HepG2 (cell line): ENCODE data around the gene FNDC3B. TPM values are rescaled to one million over a fixed set of nuclear protein-coding genes. Genes with fewer than 3 reads are reported as not detected.

ENCODE experiments used
- ELF3 ChIP-seq: IDR thresholded peaks from 2 replicates; pipeline ENCODE4 v1.6.1; 2016; ENCODE audit warnings: missing genetic modification reagents, missing compliant biosample characterization
- FOXC1 ChIP-seq: sonication (generic); formaldehyde crosslinking; IDR thresholded peaks from 2 replicates; pipeline ENCODE4 v1.8.0; 2022; ENCODE audit warnings: mild to moderate bottlenecking, missing genetic modification reagents, borderline replicate concordance
- NFE2 ChIP-seq: sonication (generic); formaldehyde crosslinking; IDR thresholded peaks from 2 replicates; pipeline ENCODE4 v1.4.0; 2020; ENCODE audit warnings: missing genetic modification reagents
- PAWR ChIP-seq: sonication (generic); formaldehyde crosslinking; IDR thresholded peaks from 2 replicates; pipeline ENCODE4 v1.4.0; 2020; ENCODE audit warnings: missing genetic modification reagents, mild to moderate bottlenecking, borderline replicate concordance
- RNF2 ChIP-seq: fragments of 450-650 bp; conservative IDR thresholded peaks from 2 replicates; pipeline ENCODE4 v1.6.1; 2016; ENCODE audit warnings: low read depth
- RXRB ChIP-seq: IDR thresholded peaks from 2 replicates; pipeline ENCODE4 v1.6.1; 2016; ENCODE audit warnings: borderline replicate concordance, missing genetic modification reagents, missing compliant biosample characterization
- TBP ChIP-seq: sonication (generic); formaldehyde crosslinking; IDR thresholded peaks from 2 replicates; pipeline ENCODE4 v1.5.0; 2020; ENCODE audit warnings: missing genetic modification reagents
- TOE1 ChIP-seq: sonication (generic); formaldehyde crosslinking; IDR thresholded peaks from 2 replicates; pipeline ENCODE4 v1.4.0; 2020; ENCODE audit warnings: mild to moderate bottlenecking, missing genetic modification reagents
- TSC22D2 ChIP-seq: sonication (generic); formaldehyde crosslinking; IDR thresholded peaks from 2 replicates; pipeline ENCODE4 v1.5.1; 2020; ENCODE audit warnings: missing genetic modification reagents, mild to moderate bottlenecking, borderline replicate concordance
- U2AF1 ChIP-seq: fragments of 200-400 bp; formaldehyde crosslinking; optimal IDR thresholded peaks from 2 replicates; pipeline ENCODE3; 2017; ENCODE audit warnings: mild to moderate bottlenecking, low read depth, low read length
- ZKSCAN5 ChIP-seq: sonication (generic); formaldehyde crosslinking; IDR thresholded peaks from 2 replicates; pipeline ENCODE4 v1.5.1; 2020; ENCODE audit warnings: mild to moderate bottlenecking, missing genetic modification reagents
- ZNF264 ChIP-seq: sonication (generic); formaldehyde crosslinking; IDR thresholded peaks from 2 replicates; pipeline ENCODE4 v1.4.0; 2020; ENCODE audit warnings: missing genetic modification reagents
- ZNF274 ChIP-seq: sonication (generic); formaldehyde crosslinking; IDR thresholded peaks from 2 replicates; pipeline ENCODE4 v1.5.1; 2020; ENCODE audit warnings: mild to moderate bottlenecking, missing genetic modification reagents
- ZNF33B ChIP-seq: sonication (generic); formaldehyde crosslinking; IDR thresholded peaks from 2 replicates; pipeline ENCODE4 v1.5.1; 2020; ENCODE audit warnings: mild to moderate bottlenecking, missing genetic modification reagents
- ZNF383 ChIP-seq: sonication (generic); formaldehyde crosslinking; IDR thresholded peaks from 2 replicates; pipeline ENCODE4 v1.4.0; 2020; ENCODE audit warnings: missing genetic modification reagents, mild to moderate bottlenecking, borderline replicate concordance
- ZNF44 ChIP-seq: sonication (generic); formaldehyde crosslinking; IDR thresholded peaks from 2 replicates; pipeline ENCODE4 v1.5.1; 2020; ENCODE audit warnings: mild to moderate bottlenecking, missing genetic modification reagents
- ZNF660 ChIP-seq: sonication (generic); formaldehyde crosslinking; IDR thresholded peaks from 2 replicates; pipeline ENCODE4 v1.5.1; 2020; ENCODE audit warnings: mild to moderate bottlenecking, low read depth, missing genetic modification reagents, borderline replicate concordance
- polyA plus RNA-seq, 8 experiments: library from polyadenylated mRNA; depleted of rRNA in 3 of 8; stranded (reverse) in 7 of 8; unstranded in 1 of 8; fragments of >200 nt; fragmentation: Illumina TruSeq in 4 of 8; extraction: Trizol in 4 of 8; gene quantifications; 2 replicates each; pipeline versions ENCODE4 v1.2.1 to v1.2.3, GENCODE V29; 2011 to 2016; ENCODE audit warnings: low read depth in 4 of 8, missing spikeins in 1 of 8, mixed read lengths in 1 of 8; ENCODE audit not compliant: insufficient read depth in 1 of 8
- total RNA-seq, 5 experiments: library from RNA; depleted of rRNA; stranded (reverse); fragments of >200 nt; fragmentation: Illumina TruSeq; extraction: Trizol; gene quantifications; 2 replicates each; pipeline ENCODE4 v1.2.3, GENCODE V29; 2016; ENCODE audit warnings: low read depth in 1 of 5
- TF ChIP-seq, protein P1 (sequence below): sonication (generic); formaldehyde crosslinking; IDR thresholded peaks from 2 replicates; pipeline ENCODE4 v1.5.0; 2020; ENCODE audit warnings: missing genetic modification reagents, mild to moderate bottlenecking, borderline replicate concordance
- TF ChIP-seq, protein P2 (sequence below): sonication (generic); formaldehyde crosslinking; IDR thresholded peaks from 2 replicates; pipeline ENCODE4 v1.5.0; 2020; ENCODE audit warnings: mild to moderate bottlenecking, missing genetic modification reagents
- TF ChIP-seq, protein P3 (sequence below): sonication (generic); formaldehyde crosslinking; IDR thresholded peaks from 2 replicates; pipeline ENCODE4 v1.4.0; 2020; ENCODE audit warnings: missing genetic modification reagents
- TF ChIP-seq, protein P4 (sequence below): sonication (generic); formaldehyde crosslinking; IDR thresholded peaks from 2 replicates; pipeline ENCODE4 v1.4.0; 2020; ENCODE audit warnings: missing genetic modification reagents; ENCODE audit errors: not compliant biosample characterization
- TF ChIP-seq, protein P5 (sequence below): sonication (generic); formaldehyde crosslinking; IDR thresholded peaks from 2 replicates; pipeline ENCODE4 v1.4.0; 2020; ENCODE audit warnings: low read depth, mild to moderate bottlenecking, missing genetic modification reagents

FNDC3B gene
- total and polyA plus RNA-seq, 2 of the 13 experiments (the other 11 are each of a cell fraction or from before 2014, with no cell fraction given), result 74.8 to 103 TPM

GRCh38 chr3:172129850-172130716 is 90.7 kb downstream of the FNDC3B start (continued):
- TF ChIP-seq TSC22D2 (no peak), FOXC1 (CRISPR knock-in tag) (no peak), TOE1 (no peak), ZNF33B (no peak), NFE2 (CRISPR knock-in tag) (no peak), TBP (CRISPR knock-in tag) (no peak), PAWR (no peak), ZNF383 (CRISPR knock-in tag) (no peak), RNF2 (no peak), ZKSCAN5 (CRISPR knock-in tag) (no peak), U2AF1 (no peak), ZNF44 (CRISPR knock-in tag) (no peak), ELF3 (no peak), ZNF274 (CRISPR knock-in tag) (no peak), ZNF660 (CRISPR knock-in tag) (no peak), RXRB (CRISPR knock-in tag) (peak; percentile 69), ZNF264 (CRISPR knock-in tag) (no peak)
- TF ChIP-seq, protein P1, sequence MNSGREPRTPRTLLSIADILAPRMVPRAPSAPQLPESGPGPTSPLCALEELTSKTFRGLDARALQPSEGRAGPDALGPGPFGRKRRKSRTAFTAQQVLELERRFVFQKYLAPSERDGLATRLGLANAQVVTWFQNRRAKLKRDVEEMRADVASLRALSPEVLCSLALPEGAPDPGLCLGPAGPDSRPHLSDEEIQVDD, result no peak
- TF ChIP-seq, protein P2, sequence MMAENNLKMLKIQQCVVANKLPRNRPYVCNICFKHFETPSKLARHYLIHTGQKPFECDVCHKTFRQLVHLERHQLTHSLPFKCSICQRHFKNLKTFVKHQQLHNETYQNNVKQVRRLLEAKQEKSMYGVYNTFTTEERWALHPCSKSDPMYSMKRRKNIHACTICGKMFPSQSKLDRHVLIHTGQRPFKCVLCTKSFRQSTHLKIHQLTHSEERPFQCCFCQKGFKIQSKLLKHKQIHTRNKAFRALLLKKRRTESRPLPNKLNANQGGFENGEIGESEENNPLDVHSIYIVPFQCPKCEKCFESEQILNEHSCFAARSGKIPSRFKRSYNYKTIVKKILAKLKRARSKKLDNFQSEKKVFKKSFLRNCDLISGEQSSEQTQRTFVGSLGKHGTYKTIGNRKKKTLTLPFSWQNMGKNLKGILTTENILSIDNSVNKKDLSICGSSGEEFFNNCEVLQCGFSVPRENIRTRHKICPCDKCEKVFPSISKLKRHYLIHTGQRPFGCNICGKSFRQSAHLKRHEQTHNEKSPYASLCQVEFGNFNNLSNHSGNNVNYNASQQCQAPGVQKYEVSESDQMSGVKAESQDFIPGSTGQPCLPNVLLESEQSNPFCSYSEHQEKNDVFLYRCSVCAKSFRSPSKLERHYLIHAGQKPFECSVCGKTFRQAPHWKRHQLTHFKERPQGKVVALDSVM (CRISPR knock-in tag), result peak; percentile 24; the same call in 1 of the 2 replicates
- TF ChIP-seq, protein P3, sequence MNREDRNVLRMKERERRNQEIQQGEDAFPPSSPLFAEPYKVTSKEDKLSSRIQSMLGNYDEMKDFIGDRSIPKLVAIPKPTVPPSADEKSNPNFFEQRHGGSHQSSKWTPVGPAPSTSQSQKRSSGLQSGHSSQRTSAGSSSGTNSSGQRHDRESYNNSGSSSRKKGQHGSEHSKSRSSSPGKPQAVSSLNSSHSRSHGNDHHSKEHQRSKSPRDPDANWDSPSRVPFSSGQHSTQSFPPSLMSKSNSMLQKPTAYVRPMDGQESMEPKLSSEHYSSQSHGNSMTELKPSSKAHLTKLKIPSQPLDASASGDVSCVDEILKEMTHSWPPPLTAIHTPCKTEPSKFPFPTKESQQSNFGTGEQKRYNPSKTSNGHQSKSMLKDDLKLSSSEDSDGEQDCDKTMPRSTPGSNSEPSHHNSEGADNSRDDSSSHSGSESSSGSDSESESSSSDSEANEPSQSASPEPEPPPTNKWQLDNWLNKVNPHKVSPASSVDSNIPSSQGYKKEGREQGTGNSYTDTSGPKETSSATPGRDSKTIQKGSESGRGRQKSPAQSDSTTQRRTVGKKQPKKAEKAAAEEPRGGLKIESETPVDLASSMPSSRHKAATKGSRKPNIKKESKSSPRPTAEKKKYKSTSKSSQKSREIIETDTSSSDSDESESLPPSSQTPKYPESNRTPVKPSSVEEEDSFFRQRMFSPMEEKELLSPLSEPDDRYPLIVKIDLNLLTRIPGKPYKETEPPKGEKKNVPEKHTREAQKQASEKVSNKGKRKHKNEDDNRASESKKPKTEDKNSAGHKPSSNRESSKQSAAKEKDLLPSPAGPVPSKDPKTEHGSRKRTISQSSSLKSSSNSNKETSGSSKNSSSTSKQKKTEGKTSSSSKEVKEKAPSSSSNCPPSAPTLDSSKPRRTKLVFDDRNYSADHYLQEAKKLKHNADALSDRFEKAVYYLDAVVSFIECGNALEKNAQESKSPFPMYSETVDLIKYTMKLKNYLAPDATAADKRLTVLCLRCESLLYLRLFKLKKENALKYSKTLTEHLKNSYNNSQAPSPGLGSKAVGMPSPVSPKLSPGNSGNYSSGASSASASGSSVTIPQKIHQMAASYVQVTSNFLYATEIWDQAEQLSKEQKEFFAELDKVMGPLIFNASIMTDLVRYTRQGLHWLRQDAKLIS, result no peak
- TF ChIP-seq, protein P4, sequence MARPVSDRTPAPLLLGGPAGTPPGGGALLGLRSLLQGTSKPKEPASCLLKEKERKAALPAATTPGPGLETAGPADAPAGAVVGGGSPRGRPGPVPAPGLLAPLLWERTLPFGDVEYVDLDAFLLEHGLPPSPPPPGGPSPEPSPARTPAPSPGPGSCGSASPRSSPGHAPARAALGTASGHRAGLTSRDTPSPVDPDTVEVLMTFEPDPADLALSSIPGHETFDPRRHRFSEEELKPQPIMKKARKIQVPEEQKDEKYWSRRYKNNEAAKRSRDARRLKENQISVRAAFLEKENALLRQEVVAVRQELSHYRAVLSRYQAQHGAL (CRISPR knock-in tag), result no peak
- TF ChIP-seq, protein P5, sequence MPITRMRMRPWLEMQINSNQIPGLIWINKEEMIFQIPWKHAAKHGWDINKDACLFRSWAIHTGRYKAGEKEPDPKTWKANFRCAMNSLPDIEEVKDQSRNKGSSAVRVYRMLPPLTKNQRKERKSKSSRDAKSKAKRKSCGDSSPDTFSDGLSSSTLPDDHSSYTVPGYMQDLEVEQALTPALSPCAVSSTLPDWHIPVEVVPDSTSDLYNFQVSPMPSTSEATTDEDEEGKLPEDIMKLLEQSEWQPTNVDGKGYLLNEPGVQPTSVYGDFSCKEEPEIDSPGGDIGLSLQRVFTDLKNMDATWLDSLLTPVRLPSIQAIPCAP, result no peak
